Endothelial cell of umbilical vein (primary cell): Measurements from ENCODE around the gene FAM234B. TPM values are rescaled to one million over a fixed set of nuclear protein-coding genes. Genes with fewer than 3 reads are reported as not detected.

Experiments
- BruUV-seq: library from RNA; stranded (reverse); fragments of 400-500 nt; replicated peaks from 2 replicates; lab custom pipeline; 2021; lab: Mats Ljungman, UMichigan
- CTCF ChIA-PET: fragments of 300-600, 350-600 bp; sonication (Branson Sonifier 250); formaldehyde crosslinking; loops from one replicate; lab custom pipeline; 2021; ENCODE audit warnings: antibody characterized with exemption, inconsistent platforms; lab: Charles Lee
- POLR2A ChIA-PET: fragments of 300-600, 350-600 bp; sonication (Branson Sonifier 250); formaldehyde crosslinking; loops from one replicate; lab custom pipeline; 2021; ENCODE audit warnings: antibody characterized with exemption, inconsistent platforms; lab: Charles Lee
- DNase-seq: peaks from one replicate; pipeline ENCODE4 v3.0.0-alpha.2; 2011; ENCODE audit warnings: low read depth, low spot score
- FAIRE-seq: peaks from 2 replicates; lab custom pipeline; 2011; peaks lifted over from hg19 to GRCh38; lab: Jason Lieb, UNC
- H2AFZ ChIP-seq: 2 replicates; pipeline ENCODE4 v1.6.0; 2012; ENCODE audit warnings: low read depth, low read length, control low read depth, inconsistent platforms
- H3K27ac ChIP-seq: 2 replicates; pipeline ENCODE4 v1.5.1; 2011; ENCODE audit warnings: low read depth, mild to moderate bottlenecking, control low read depth, low read length, moderate library complexity; ENCODE audit not compliant: insufficient read depth
- H3K27me3 ChIP-seq, 2 experiments: 2 replicates each; pipeline versions ENCODE4 v1.6.0 to v1.6.1; 2011; ENCODE audit warnings: low read length in 2 of 2, mixed read lengths in 1 of 2; ENCODE audit not compliant: control insufficient read depth in 2 of 2, insufficient read depth in 2 of 2
- H3K36me3 ChIP-seq, 2 experiments: 2 replicates in 1 of 2; 3 replicates in 1 of 2; pipeline ENCODE4 v1.5.1; 2011; ENCODE audit warnings: low read length in 2 of 2, mild to moderate bottlenecking in 1 of 2, moderate library complexity in 1 of 2; ENCODE audit not compliant: control insufficient read depth in 2 of 2, insufficient read depth in 2 of 2; ENCODE audit errors: extremely low read depth in 1 of 2
- H3K4me1 ChIP-seq: 3 replicates; pipeline ENCODE4 v1.5.1; 2011; ENCODE audit warnings: mild to moderate bottlenecking, low read length; ENCODE audit not compliant: control insufficient read depth, insufficient read depth; ENCODE audit errors: extremely low read depth
- H3K4me2 ChIP-seq: 2 replicates; pipeline ENCODE4 v1.6.1; 2011; ENCODE audit warnings: low read length, control low read depth, mixed read lengths; ENCODE audit not compliant: insufficient read depth
- H3K4me3 ChIP-seq, 3 experiments: fragments of 200-600 bp in 1 of 3; sonication (generic), shearing (Covaris generic) in 1 of 3; replicated peaks in 1 of 3; 2 replicates each; pipeline ENCODE4 v1.5.1; 2011 to 2016; ENCODE audit warnings: control low read depth in 3 of 3, low read length in 3 of 3, mild to moderate bottlenecking in 2 of 3, inconsistent platforms in 1 of 3, low read depth in 1 of 3, moderate library complexity in 1 of 3; ENCODE audit not compliant: insufficient read depth in 1 of 3
- H3K79me2 ChIP-seq: 2 replicates; pipeline ENCODE4 v1.6.0; 2012; ENCODE audit warnings: low read length, inconsistent platforms; ENCODE audit not compliant: control insufficient read depth, insufficient read depth
- H3K9ac ChIP-seq: replicated peaks from 2 replicates; pipeline ENCODE3; 2011; ENCODE audit warnings: low read length, control low read depth; ENCODE audit not compliant: insufficient read depth; ENCODE audit errors: extremely low read depth
- H3K9me1 ChIP-seq: replicated peaks from 3 replicates; pipeline ENCODE4 v1.6.0; 2011; ENCODE audit warnings: mild to moderate bottlenecking, low read length; ENCODE audit not compliant: control insufficient read depth, insufficient read depth; ENCODE audit errors: extremely low read depth
- H3K9me3 ChIP-seq: replicated peaks from 2 replicates; pipeline ENCODE4 v1.5.1; 2012; ENCODE audit warnings: low read length, inconsistent platforms; ENCODE audit not compliant: control insufficient read depth, insufficient read depth
- H4K20me1 ChIP-seq: replicated peaks from 2 replicates; pipeline ENCODE3; 2011; ENCODE audit warnings: mild to moderate bottlenecking, low read length; ENCODE audit not compliant: control insufficient read depth, insufficient read depth; ENCODE audit errors: extremely low read depth
- CTCF ChIP-seq, 2 donors: IDR thresholded peaks; 1 replicate in 1 of 2; 2 replicates in 1 of 2; pipeline ENCODE4 v1.5.1; 2011; ENCODE audit warnings: low read length in 2 of 2, mild to moderate bottlenecking in 2 of 2, moderate library complexity in 2 of 2, control low read depth in 1 of 2, inconsistent platforms in 1 of 2, low read depth in 1 of 2; ENCODE audit not compliant: insufficient read depth in 1 of 2; ENCODE audit errors: extremely low read depth in 1 of 2
- EZH2 ChIP-seq: IDR thresholded peaks from 2 replicates; pipeline ENCODE4 v1.6.1; 2012; ENCODE audit warnings: borderline replicate concordance, low read depth, mild to moderate bottlenecking, moderate library complexity, low read length, inconsistent platforms; ENCODE audit not compliant: severe bottlenecking
- FOS ChIP-seq: IDR thresholded peaks from 2 replicates; pipeline ENCODE4 v1.6.1; 2011; ENCODE audit warnings: mild to moderate bottlenecking, low read length, moderate library complexity, borderline replicate concordance; ENCODE audit not compliant: insufficient read depth
- GATA2 ChIP-seq: IDR thresholded peaks from 2 replicates; pipeline ENCODE4 v1.7.0; 2011; ENCODE audit warnings: low read depth, mild to moderate bottlenecking, moderate library complexity, mixed read lengths, low read length; ENCODE audit not compliant: insufficient read length, insufficient read depth
- JUN ChIP-seq: IDR thresholded peaks from 2 replicates; pipeline ENCODE4 v1.6.1; 2011; ENCODE audit warnings: borderline replicate concordance, low read depth; ENCODE audit not compliant: insufficient read length, insufficient read depth
- MYC ChIP-seq: IDR thresholded peaks from one replicate; pipeline ENCODE4 v1.6.1; 2011; ENCODE audit warnings: mild to moderate bottlenecking, low read depth, low read length
- POLR2A ChIP-seq: IDR thresholded peaks from 2 replicates; pipeline ENCODE4 v1.6.1; 2012; ENCODE audit warnings: low read depth, mild to moderate bottlenecking, control low read depth, low read length
- POLR2AphosphoS5 ChIP-seq: IDR thresholded peaks from 2 replicates; pipeline ENCODE4 v1.6.1; 2012; ENCODE audit warnings: low read depth, mild to moderate bottlenecking, control low read depth, low read length, moderate library complexity; ENCODE audit not compliant: insufficient read depth
- dilution Hi-C: fragments of 300-500 bp; cut with MboI; formaldehyde crosslinking; loops from one replicate; pipeline ENCODE4 v1.15.0; 2019; ENCODE audit warnings: low sequenced_read_pairs; ENCODE audit not compliant: extremely low pct_ligation_motif_present
- intact Hi-C: fragments of 100-400 bp; cut with micrococcal nuclease; formaldehyde crosslinking; loops from one replicate; pipeline ENCODE4 v1.10.0; 2022
- polyA plus RNA-seq, 4 experiments: library from polyadenylated mRNA; depleted of rRNA in 3 of 4; stranded (reverse) in 3 of 4; unstranded in 1 of 4; fragments of >200 nt; gene quantifications; 2 replicates each; pipeline versions ENCODE4 v1.2.1 to v1.2.3, GENCODE V29; 2011 to 2012; ENCODE audit warnings: missing spikeins in 1 of 4
- total RNA-seq: library from RNA; stranded (reverse); gene quantifications from 2 replicates; pipeline ENCODE4 v1.2.3, GENCODE V29; 2021
- TF ChIP-seq, protein P1 (sequence below): IDR thresholded peaks from 2 replicates; pipeline ENCODE4 v1.6.1; 2011; ENCODE audit not compliant: insufficient read depth, insufficient read length

FAM234B gene
- total and polyA plus RNA-seq, 2 donors (not counting 3 experiments of a cell fraction or from before 2014, with no cell fraction given): 4.9 to 13.2 TPM

DNA sequence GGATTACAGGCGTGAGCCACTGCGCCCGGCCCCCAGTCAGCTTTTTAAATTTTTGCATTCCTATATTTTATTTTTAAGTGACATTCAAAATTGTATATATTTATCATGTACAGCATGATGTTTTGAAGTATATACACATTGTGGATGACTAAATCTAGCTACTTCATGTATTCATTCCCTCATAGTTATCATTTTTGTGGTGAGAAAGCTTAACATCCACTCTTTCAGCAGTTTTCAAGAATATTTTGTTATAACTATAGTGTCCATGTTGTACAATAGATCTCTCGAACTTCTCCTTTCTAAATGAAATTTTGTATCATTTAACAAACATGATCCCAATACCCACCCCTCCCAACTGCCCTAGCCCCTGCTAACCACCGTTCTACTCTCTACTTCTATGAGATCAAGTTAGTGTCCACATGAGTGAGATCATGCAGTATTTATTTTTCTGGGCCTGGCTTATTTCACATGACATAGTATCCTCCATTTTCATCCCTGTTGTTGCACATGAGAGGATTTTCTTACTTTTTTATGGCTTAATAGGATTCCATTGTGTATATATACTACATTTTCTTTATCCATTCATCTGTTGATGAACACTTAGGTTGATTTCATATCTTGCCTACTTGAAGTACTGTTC, 35.3 kb upstream of the FAM234B start:
- Histone ChIP-seq H3K9ac (no peak overlapping the region), H3K4me2 (no peak overlapping the region), H3K27me3 (no peaks in the 10 kb centered on the region), H3K4me3 (no peak overlapping the region), H2AFZ (no peak overlapping the region), H3K27ac (no peak overlapping the region), H3K79me2 (no peaks in the 10 kb centered on the region), H3K9me1 (no peaks in the 10 kb centered on the region), H4K20me1 (no peaks in the 10 kb centered on the region), H3K36me3 (no peaks in the 10 kb centered on the region), H3K4me1 (no peaks in the 10 kb centered on the region), H3K9me3 (no peaks in the 10 kb centered on the region)
- FAIRE-seq (no peak), DNase-seq (no peak)
- dilution Hi-C loops: no loop called here
- BruUV-seq: no TSS peak
- POLR2A ChIA-PET: no interaction called here
- intact Hi-C loops: no loop called here
- TF ChIP-seq MYC (no peak), POLR2AphosphoS5 (no peak), POLR2A (no peak), JUN (no peak), CTCF (IDR thresholded peaks at IDR 0.05; ENCODE audit: extremely low read depth in 1 of 2, insufficient read depth in 1 of 2, low read depth in 1 of 2, low read length in 2 of 2) (no peak), FOS (no peak)
- CTCF ChIA-PET: interaction anchor here (1.0 kb wide), 1 partner anchor 204 kb away, joined by 3 read pairs; no protein-coding TSS in a partner anchor

DNA sequence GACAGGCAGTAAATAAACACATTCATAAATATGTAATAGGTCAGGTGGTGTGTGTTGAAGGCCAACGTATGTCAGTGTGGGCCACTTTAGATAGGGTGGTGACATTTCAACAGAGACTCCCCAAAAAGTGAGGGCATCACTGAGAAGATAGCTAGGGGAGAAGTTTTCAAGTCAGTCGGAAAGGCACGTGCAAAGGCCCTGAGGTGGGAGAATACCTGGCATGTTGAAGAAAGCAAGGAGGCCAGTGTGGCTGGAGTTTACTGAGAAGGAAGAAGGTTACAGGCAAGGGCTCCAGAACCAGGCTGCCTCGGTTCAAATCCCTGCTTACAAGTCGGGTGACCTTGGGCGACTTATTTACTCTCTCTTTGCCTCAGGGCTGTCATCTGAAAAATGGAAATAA, 33.1 kb upstream of the FAM234B start:
- dilution Hi-C loops: no loop called here
- no peak overlapping the region for H3K4me3 ChIP-seq

More for the DNA sequence above, 33.1 kb upstream of the FAM234B start:
- no peaks in the 10 kb centered on the region for H3K9me1 ChIP-seq
- H3K9ac ChIP-seq: no peak overlapping the region
- no peak overlapping the region for H3K27ac ChIP-seq
- FAIRE-seq (no peak), DNase-seq (no peak)
- intact Hi-C loops: no loop called here
- TF ChIP-seq EZH2: no peak
- TF ChIP-seq FOS: no peak
- TF ChIP-seq, protein P1, sequence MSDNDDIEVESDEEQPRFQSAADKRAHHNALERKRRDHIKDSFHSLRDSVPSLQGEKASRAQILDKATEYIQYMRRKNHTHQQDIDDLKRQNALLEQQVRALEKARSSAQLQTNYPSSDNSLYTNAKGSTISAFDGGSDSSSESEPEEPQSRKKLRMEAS: no peak
- TF ChIP-seq CTCF (IDR thresholded peaks at IDR 0.05; ENCODE audit: extremely low read depth in 1 of 2, insufficient read depth in 1 of 2, low read depth in 1 of 2, low read length in 2 of 2): no peak
- no peak for TF ChIP-seq MYC
- no peak for TF ChIP-seq GATA2
- no peak for TF ChIP-seq JUN
- TF ChIP-seq POLR2AphosphoS5: no peak
- no peak for TF ChIP-seq POLR2A
- no peak overlapping the region for H3K4me2 ChIP-seq
- H4K20me1 ChIP-seq: no peaks in the 10 kb centered on the region
- CTCF ChIA-PET: no interaction called here
- H3K4me1 ChIP-seq: no peaks in the 10 kb centered on the region
- no peaks in the 10 kb centered on the region for H3K27me3 ChIP-seq
- no peaks in the 10 kb centered on the region for H3K9me3 ChIP-seq
- H3K36me3 ChIP-seq: no peaks in the 10 kb centered on the region
- POLR2A ChIA-PET: no interaction called here
- no peak overlapping the region for H2AFZ ChIP-seq
- no TSS peak for BruUV-seq
- no peaks in the 10 kb centered on the region for H3K79me2 ChIP-seq
